ENCODE results near the gene FOLH1. TPM values are rescaled to one million over a fixed set of nuclear protein-coding genes. Genes with fewer than 3 reads are reported as not detected.
"Not testable (repeated sequence)": the region's sequence is repeated elsewhere in the genome, so short reads cannot be mapped to it uniquely, and the experiment has no call there.

Gene FOLH1
- total and polyA plus RNA-seq, 2 of the 13 experiments (the other 11 are each of a cell fraction or from before 2014, with no cell fraction given): not detected

GRCh38 chr11:49196002-49196401 is 12.4 kb downstream of the FOLH1 start:
- ATAC-seq; H3K27me3 ChIP-seq (ENCODE audit: control insufficient read depth in 1 of 2, insufficient read depth in 2 of 2, low read length in 2 of 2); H3K9me3 ChIP-seq (ENCODE audit: low read length); H3K79me2 ChIP-seq (ENCODE audit: insufficient read depth, low read length); H3K4me2 ChIP-seq (ENCODE audit: low read depth, low read length); DNase-seq (ENCODE audit: low spot score); H3K4me3 ChIP-seq (replicated peaks in 1 of 3; ENCODE audit: insufficient read depth in 1 of 3, low read depth in 2 of 3, low read length in 3 of 3); BruUV-seq (replicated peaks); in situ Hi-C loops (cut with HindIII; ENCODE audit: extremely low pct_ligation_motif_present, low pct_unique_long_range_greater_than_20kb); POLR2A ChIA-PET; H3K27ac ChIP-seq (ENCODE audit: extremely low read length, insufficient read depth, low read length); H3K9ac ChIP-seq (ENCODE audit: insufficient read depth, low read depth, low read length); CTCF ChIA-PET (ENCODE audit: low intra/inter-chr PET ratio, low total read pairs); H3K36me3 ChIP-seq (replicated peaks in 1 of 2; ENCODE audit: control insufficient read depth in 1 of 2, insufficient read depth in 2 of 2, low read length in 2 of 2); intact Hi-C loops (cut with micrococcal nuclease; ENCODE audit: unreplicated experiment); H4K20me1 ChIP-seq (ENCODE audit: insufficient read depth, low read length); FAIRE-seq; H3K4me1 ChIP-seq (ENCODE audit: insufficient read depth, low read length); H2AFZ ChIP-seq (ENCODE audit: low read length): not testable (repeated sequence)
- 48% methylated on average over 6 of the region's 6 CpGs for WGBS (ENCODE audit: low lambda C conversion rate)

GRCh38 chr11:49190287-49190686 is 18.1 kb downstream of the FOLH1 start:
- CTCF ChIA-PET (ENCODE audit: low intra/inter-chr PET ratio, low total read pairs); POLR2A ChIA-PET; ATAC-seq; H3K79me2 ChIP-seq (ENCODE audit: insufficient read depth, low read length); H4K20me1 ChIP-seq (ENCODE audit: insufficient read depth, low read length); H3K4me2 ChIP-seq (ENCODE audit: low read depth, low read length); H3K27me3 ChIP-seq (ENCODE audit: control insufficient read depth in 1 of 2, insufficient read depth in 2 of 2, low read length in 2 of 2); in situ Hi-C loops (cut with HindIII; ENCODE audit: extremely low pct_ligation_motif_present, low pct_unique_long_range_greater_than_20kb); intact Hi-C loops (cut with micrococcal nuclease; ENCODE audit: unreplicated experiment); BruUV-seq (replicated peaks); H3K4me1 ChIP-seq (ENCODE audit: insufficient read depth, low read length); H3K27ac ChIP-seq (ENCODE audit: extremely low read length, insufficient read depth, low read length); H3K4me3 ChIP-seq (replicated peaks in 1 of 3; ENCODE audit: insufficient read depth in 1 of 3, low read depth in 2 of 3, low read length in 3 of 3); H3K9ac ChIP-seq (ENCODE audit: insufficient read depth, low read depth, low read length); FAIRE-seq; H3K9me3 ChIP-seq (ENCODE audit: low read length); H2AFZ ChIP-seq (ENCODE audit: low read length); H3K36me3 ChIP-seq (replicated peaks in 1 of 2; ENCODE audit: control insufficient read depth in 1 of 2, insufficient read depth in 2 of 2, low read length in 2 of 2); TF ChIP-seq SOX13 (IDR thresholded peaks at IDR 0.05): not testable (repeated sequence)
- 2% methylated on average over 2 of the region's 2 CpGs for WGBS (ENCODE audit: low lambda C conversion rate)
- peak; percentile 9 for DNase-seq (ENCODE audit: low spot score)
- TF ChIP-seq SOX13 (CRISPR knock-in tag; conservative IDR thresholded peaks at IDR 0.05 in 1 of 2, IDR thresholded peaks at IDR 0.05 in 1 of 2): peak in 1 of 2 experiments; percentile 56; a peak in 2 of 4 replicates
- peak; percentile 45; the same call in 1 of the 2 replicates for TF ChIP-seq SOX5 (CRISPR knock-in tag; IDR thresholded peaks at IDR 0.05; ENCODE audit: borderline replicate concordance)

- DNase-seq (ENCODE audit: low spot score); H3K79me2 ChIP-seq (ENCODE audit: insufficient read depth, low read length); BruUV-seq (replicated peaks); H3K36me3 ChIP-seq (replicated peaks in 1 of 2; ENCODE audit: control insufficient read depth in 1 of 2, insufficient read depth in 2 of 2, low read length in 2 of 2); H3K4me2 ChIP-seq (ENCODE audit: low read depth, low read length); H3K9ac ChIP-seq (ENCODE audit: insufficient read depth, low read depth, low read length); H3K4me3 ChIP-seq (replicated peaks in 1 of 3; ENCODE audit: insufficient read depth in 1 of 3, low read depth in 2 of 3, low read length in 3 of 3); FAIRE-seq; POLR2A ChIA-PET; H3K27ac ChIP-seq (ENCODE audit: extremely low read length, insufficient read depth, low read length); H3K9me3 ChIP-seq (ENCODE audit: low read length); ATAC-seq; H4K20me1 ChIP-seq (ENCODE audit: insufficient read depth, low read length); H3K27me3 ChIP-seq (ENCODE audit: control insufficient read depth in 1 of 2, insufficient read depth in 2 of 2, low read length in 2 of 2); in situ Hi-C loops (cut with HindIII; ENCODE audit: extremely low pct_ligation_motif_present, low pct_unique_long_range_greater_than_20kb); H2AFZ ChIP-seq (ENCODE audit: low read length); CTCF ChIA-PET (ENCODE audit: low intra/inter-chr PET ratio, low total read pairs); H3K4me1 ChIP-seq (ENCODE audit: insufficient read depth, low read length); intact Hi-C loops (cut with micrococcal nuclease; ENCODE audit: unreplicated experiment): not testable (repeated sequence)
- WGBS (ENCODE audit: low lambda C conversion rate): 5% methylated on average over 2 of the region's 2 CpGs
Observed at GRCh38 chr11:49186225-49186624, 22.2 kb downstream of the FOLH1 start.

GRCh38 chr11:49185597-49185996 is 22.8 kb downstream of the FOLH1 start:
- 13% methylated on average over 3 of the region's 3 CpGs for WGBS (ENCODE audit: low lambda C conversion rate)
- CTCF ChIA-PET (ENCODE audit: low intra/inter-chr PET ratio, low total read pairs); H3K36me3 ChIP-seq (replicated peaks in 1 of 2; ENCODE audit: control insufficient read depth in 1 of 2, insufficient read depth in 2 of 2, low read length in 2 of 2); H3K9ac ChIP-seq (ENCODE audit: insufficient read depth, low read depth, low read length); H3K4me2 ChIP-seq (ENCODE audit: low read depth, low read length); ATAC-seq; DNase-seq (ENCODE audit: low spot score); POLR2A ChIA-PET; intact Hi-C loops (cut with micrococcal nuclease; ENCODE audit: unreplicated experiment); H4K20me1 ChIP-seq (ENCODE audit: insufficient read depth, low read length); FAIRE-seq; H3K4me3 ChIP-seq (replicated peaks in 1 of 3; ENCODE audit: insufficient read depth in 1 of 3, low read depth in 2 of 3, low read length in 3 of 3); H3K79me2 ChIP-seq (ENCODE audit: insufficient read depth, low read length); H3K9me3 ChIP-seq (ENCODE audit: low read length); H3K4me1 ChIP-seq (ENCODE audit: insufficient read depth, low read length); H2AFZ ChIP-seq (ENCODE audit: low read length); H3K27ac ChIP-seq (ENCODE audit: extremely low read length, insufficient read depth, low read length); in situ Hi-C loops (cut with HindIII; ENCODE audit: extremely low pct_ligation_motif_present, low pct_unique_long_range_greater_than_20kb); BruUV-seq (replicated peaks); H3K27me3 ChIP-seq (ENCODE audit: control insufficient read depth in 1 of 2, insufficient read depth in 2 of 2, low read length in 2 of 2): not testable (repeated sequence)
